HFFc6 (cell line): Measurements from ENCODE around the gene DHRSX. TPM values are rescaled to one million over a fixed set of nuclear protein-coding genes. Genes with fewer than 3 reads are reported as not detected.
"Not testable (repeated sequence)": the region's sequence is repeated elsewhere in the genome, so short reads cannot be mapped to it uniquely, and the experiment has no call there.

Experiments
- DNase-seq: peaks from one replicate; pipeline ENCODE4 v3.0.0-alpha.2; 2018
- H3K27ac Mint-ChIP-seq: 2 replicates; pipeline ENCODE4 v1.8.0; 2020; ENCODE audit warnings: mild to moderate bottlenecking, mixed read lengths
- H3K27me3 Mint-ChIP-seq: 2 replicates; pipeline ENCODE4 v1.8.0; 2021; ENCODE audit warnings: mild to moderate bottlenecking, moderate library complexity, mixed read lengths; ENCODE audit not compliant: insufficient read depth
- H3K36me3 Mint-ChIP-seq: 2 replicates; pipeline ENCODE4 v1.8.0; 2021; ENCODE audit warnings: low read depth, mixed read lengths
- H3K4me1 Mint-ChIP-seq: 2 replicates; pipeline ENCODE4 v1.8.0; 2020; ENCODE audit warnings: low read depth, mixed read lengths
- H3K4me3 Mint-ChIP-seq: 2 replicates; pipeline ENCODE4 v1.8.0; 2020; ENCODE audit warnings: mild to moderate bottlenecking, moderate library complexity, mixed read lengths
- H3K9me3 Mint-ChIP-seq: 2 replicates; pipeline ENCODE4 v1.8.0; 2020; ENCODE audit warnings: mild to moderate bottlenecking, mixed read lengths
- CTCF ChIP-seq: fragments of 200-600 bp; sonication (generic); IDR thresholded peaks from 2 replicates; pipeline ENCODE4 v1.5.0; 2021; ENCODE audit warnings: antibody characterized with exemption, mild to moderate bottlenecking
- total RNA-seq, 6 experiments: library from RNA; stranded (reverse); fragmentation: NEBNext Ultra II Directional; extraction: Animal tissue kit (Norgen Biotek cat#: 25700); gene quantifications; 2 replicates in 1 of 6; 3 replicates in 5 of 6; pipeline ENCODE4 v1.2.3, GENCODE V29; 2021

DHRSX gene
- total RNA-seq, 6 experiments from 2014 or later = 19.6 to 27.1 (median 22.9) TPM

GRCh38 chrX:2538031-2538757 lies 37.4 kb upstream of the DHRSX start:
- Mint-ChIP-seq H3K27ac (no peak overlapping the region), H3K9me3 (no peaks in the 10 kb centered on the region), H3K4me1 (peaks cover 6% of the 10 kb centered on the region; the same call in 1 of the 2 replicates), H3K27me3 (peaks cover 22% of the 10 kb centered on the region), H3K4me3 (no peak overlapping the region; the same call in 1 of the 2 replicates), H3K36me3 (no peaks in the 10 kb centered on the region)
- TF ChIP-seq CTCF = no peak
- no peak for DNase-seq

GRCh38 chrX:2536974-2537373 lies 36.2 kb upstream of the DHRSX start:
- no peak overlapping the region for H3K4me3 Mint-ChIP-seq
- no peaks in the 10 kb centered on the region for H3K36me3 Mint-ChIP-seq
- H3K4me1 Mint-ChIP-seq = peaks cover 6% of the 10 kb centered on the region; the same call in 1 of the 2 replicates
- peaks cover 23% of the 10 kb centered on the region for H3K27me3 Mint-ChIP-seq
- no peaks in the 10 kb centered on the region for H3K9me3 Mint-ChIP-seq
- H3K27ac Mint-ChIP-seq = no peak overlapping the region
- DNase-seq = no peak
- no peak for TF ChIP-seq CTCF

GRCh38 chrX:2536141-2536540 lies 35.4 kb upstream of the DHRSX start:
- Mint-ChIP-seq H3K27me3 (peaks cover 23% of the 10 kb centered on the region), H3K27ac (no peak overlapping the region), H3K4me1 (peaks cover 6% of the 10 kb centered on the region; the same call in 1 of the 2 replicates), H3K4me3 (no peak overlapping the region), H3K9me3 (no peaks in the 10 kb centered on the region), H3K36me3 (no peaks in the 10 kb centered on the region)
- no peak for DNase-seq
- no peak for TF ChIP-seq CTCF

GRCh38 chrX:2534261-2535021 lies 33.7 kb upstream of the DHRSX start:
- not testable (repeated sequence) for H3K9me3 Mint-ChIP-seq, H3K27ac Mint-ChIP-seq, H3K4me1 Mint-ChIP-seq, H3K36me3 Mint-ChIP-seq, DNase-seq, H3K4me3 Mint-ChIP-seq
- H3K27me3 Mint-ChIP-seq = peaks cover 25% of the 10 kb centered on the region

GRCh38 chrX:2533424-2533823 lies 32.6 kb upstream of the DHRSX start:
- H3K4me1 Mint-ChIP-seq = peaks cover 6% of the 10 kb centered on the region; the same call in 1 of the 2 replicates
- TF ChIP-seq CTCF = no peak
- no peak overlapping the region for H3K27ac Mint-ChIP-seq
- peaks cover 20% of the 10 kb centered on the region for H3K27me3 Mint-ChIP-seq
- DNase-seq = no peak
- H3K9me3 Mint-ChIP-seq = no peaks in the 10 kb centered on the region
- no peaks in the 10 kb centered on the region for H3K36me3 Mint-ChIP-seq
- H3K4me3 Mint-ChIP-seq = no peak overlapping the region

GRCh38 chrX:2526390-2526789 lies 25.6 kb upstream of the DHRSX start:
- no peaks in the 10 kb centered on the region for H3K4me1 Mint-ChIP-seq
- no peaks in the 10 kb centered on the region; the same call in 1 of the 2 replicates for H3K36me3 Mint-ChIP-seq
- H3K9me3 Mint-ChIP-seq = no peaks in the 10 kb centered on the region
- peaks cover 21% of the 10 kb centered on the region for H3K27me3 Mint-ChIP-seq
- DNase-seq = no peak
- TF ChIP-seq CTCF = no peak
- H3K27ac Mint-ChIP-seq = no peak overlapping the region
- H3K4me3 Mint-ChIP-seq = no peak overlapping the region
